C1 segment of cervical spinal cord (tissue), 14 donors: ENCODE data around the gene NENF.

ENCODE experiments used
- DNase-seq, 14 donors: peaks; one replicate each; lab custom pipeline; 2025; lab: John Stamatoyannopoulos, UW

NENF gene

GRCh38 chr1:212481438-212481767 lies 48.7 kb downstream of the NENF start:
- no peak for DNase-seq

DNA sequence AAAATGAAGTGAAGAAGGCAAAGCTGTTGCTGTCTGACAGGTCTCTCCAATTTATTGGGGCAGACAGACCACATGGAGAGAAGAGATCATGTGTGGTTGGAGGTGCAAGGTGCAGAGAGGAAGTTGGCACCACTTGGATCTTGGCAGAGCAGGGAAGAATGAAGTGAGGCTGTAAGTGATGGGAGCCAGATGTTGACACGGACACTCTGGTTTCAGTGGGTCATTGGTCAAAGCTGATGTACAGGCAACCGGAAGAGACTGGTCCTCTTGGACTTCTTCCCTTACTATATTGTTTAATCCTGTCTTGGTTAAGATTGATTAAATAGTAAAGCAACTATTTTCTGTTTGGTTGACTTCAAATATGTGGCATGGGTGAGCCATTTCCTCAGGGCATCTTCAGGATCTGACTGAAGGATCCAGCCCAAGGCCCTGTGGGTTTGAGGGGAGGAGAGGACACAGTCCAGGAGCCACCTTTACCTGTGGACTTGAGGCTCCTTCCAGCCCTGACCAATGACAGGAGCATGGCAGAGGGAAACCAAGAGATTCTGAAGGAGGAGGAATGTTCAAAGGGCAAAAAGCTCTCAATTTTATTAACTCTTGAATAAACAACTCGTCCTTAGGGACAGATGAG lies 49.4 kb downstream of the NENF start:
- no peak for DNase-seq

GRCh38 chr1:212482637-212483441 lies 50.1 kb downstream of the NENF start:
- no peak for DNase-seq

DNA sequence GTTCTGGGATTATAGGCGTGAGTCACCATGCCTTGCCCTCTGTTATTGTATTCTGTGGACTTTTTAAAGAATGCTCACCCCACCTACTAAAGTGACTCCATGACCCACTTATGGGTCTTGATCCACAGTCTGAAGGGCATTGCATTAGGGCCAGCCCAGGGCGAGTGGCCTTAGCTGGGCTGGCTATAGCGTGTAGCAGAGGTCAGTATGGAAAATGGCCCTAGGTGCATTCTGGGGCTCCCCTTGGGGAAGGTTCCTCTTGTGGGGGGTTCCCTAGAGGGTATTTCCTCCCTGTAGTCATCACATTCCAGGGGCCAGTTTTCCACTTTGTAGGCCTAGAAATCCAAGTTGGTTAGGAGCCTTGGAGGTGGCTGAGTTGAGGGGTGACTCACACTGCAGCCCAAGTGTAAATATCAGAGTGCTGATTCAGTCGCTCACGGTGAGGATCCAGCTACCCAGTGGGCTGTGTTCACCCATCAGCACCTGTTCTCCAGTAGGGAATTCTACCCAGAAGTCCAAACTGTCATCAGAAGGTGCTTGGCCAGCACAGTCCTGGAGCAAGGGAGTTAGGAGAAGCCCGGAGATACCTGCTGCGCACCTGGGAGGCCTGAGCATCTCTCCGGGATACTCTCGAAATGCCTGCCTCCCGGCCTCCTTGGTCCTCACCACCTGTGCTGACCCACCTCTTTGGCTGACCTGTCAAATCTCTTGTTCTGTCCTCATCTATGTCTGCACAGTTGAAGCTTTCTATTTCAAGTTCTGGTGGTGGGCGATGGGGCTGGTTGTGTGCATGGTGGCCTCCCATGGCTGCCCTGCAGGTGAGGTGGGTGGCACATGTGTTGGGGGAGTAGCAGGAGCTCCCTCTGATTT lies 52.2 kb downstream of the NENF start:
- no peak for DNase-seq

GRCh38 chr1:212485571-212485912 lies 52.8 kb downstream of the NENF start:
- no peak for DNase-seq

DNA sequence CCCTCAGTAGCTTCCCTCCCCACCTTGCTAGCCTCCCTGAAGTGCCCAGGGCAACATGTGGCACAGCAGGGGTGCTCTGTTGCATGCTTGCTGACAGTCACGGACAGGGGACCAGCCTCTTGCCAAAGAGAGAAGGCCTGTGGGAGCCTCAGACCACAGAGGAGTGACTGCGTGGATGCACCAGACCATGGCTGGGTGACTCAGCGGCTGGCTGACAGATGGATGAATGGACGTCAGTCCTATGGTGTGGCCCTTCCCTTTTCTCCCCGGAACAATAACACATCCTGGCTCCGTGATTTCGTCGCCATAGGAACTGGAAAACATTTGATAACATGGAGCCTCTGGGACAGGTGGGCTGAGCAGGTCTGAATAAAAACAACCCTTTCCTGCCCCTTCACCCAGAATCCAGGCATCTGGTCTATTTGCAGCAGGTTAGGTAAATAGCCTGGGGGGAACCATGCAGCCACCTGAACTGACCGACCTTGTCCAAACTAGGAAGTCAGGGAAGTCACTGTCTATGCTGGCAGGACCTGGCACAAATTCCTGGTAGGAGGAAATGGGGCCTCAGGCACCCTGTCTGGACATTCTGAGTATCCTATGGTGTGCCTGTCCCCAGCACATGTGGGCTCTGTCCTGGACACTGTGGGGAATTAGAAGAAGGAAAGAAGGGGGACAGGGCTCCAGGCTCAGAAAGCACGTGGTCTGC lies 53.3 kb downstream of the NENF start:
- DNase-seq, result peak in 2 of 14 donors; percentile 32 to 55

DNA sequence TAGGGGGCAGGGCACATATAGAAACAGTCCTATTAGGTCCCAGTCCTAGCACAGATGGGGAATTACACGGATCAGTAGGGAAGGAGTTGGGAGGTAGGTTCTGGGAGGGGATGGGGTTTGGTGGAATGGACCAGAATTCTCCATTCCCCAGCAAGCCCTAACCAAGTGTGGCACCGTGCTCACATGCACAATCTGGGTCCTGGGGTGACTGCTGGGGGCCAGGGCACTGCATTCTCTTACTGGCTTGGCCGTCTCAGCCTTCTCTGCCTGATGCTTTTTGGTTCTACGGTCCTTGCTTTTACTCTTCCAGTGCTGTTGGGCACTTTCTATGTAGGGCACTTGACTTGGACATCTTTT lies 53.9 kb downstream of the NENF start:
- no peak for DNase-seq

DNA sequence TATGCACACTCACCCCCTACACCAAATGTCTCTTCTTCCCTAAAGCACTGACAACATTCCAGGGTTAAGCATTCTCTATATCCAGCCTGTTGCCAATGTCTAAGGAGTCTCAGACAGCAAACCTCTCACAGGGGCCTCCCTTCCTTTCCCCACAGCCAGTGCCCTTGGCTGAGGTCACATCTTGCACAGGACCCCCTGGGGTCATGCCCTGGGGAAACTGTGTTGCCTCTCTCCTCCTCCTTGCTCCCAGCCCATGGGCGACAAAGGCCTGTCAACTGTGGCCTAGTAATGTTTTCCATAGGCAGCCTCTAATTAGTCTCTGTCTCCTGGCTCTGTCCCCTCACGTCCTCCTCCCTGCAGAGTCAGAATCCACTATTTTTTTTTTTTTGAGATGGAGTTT lies 54.6 kb downstream of the NENF start:
- DNase-seq, result no peak

DNA sequence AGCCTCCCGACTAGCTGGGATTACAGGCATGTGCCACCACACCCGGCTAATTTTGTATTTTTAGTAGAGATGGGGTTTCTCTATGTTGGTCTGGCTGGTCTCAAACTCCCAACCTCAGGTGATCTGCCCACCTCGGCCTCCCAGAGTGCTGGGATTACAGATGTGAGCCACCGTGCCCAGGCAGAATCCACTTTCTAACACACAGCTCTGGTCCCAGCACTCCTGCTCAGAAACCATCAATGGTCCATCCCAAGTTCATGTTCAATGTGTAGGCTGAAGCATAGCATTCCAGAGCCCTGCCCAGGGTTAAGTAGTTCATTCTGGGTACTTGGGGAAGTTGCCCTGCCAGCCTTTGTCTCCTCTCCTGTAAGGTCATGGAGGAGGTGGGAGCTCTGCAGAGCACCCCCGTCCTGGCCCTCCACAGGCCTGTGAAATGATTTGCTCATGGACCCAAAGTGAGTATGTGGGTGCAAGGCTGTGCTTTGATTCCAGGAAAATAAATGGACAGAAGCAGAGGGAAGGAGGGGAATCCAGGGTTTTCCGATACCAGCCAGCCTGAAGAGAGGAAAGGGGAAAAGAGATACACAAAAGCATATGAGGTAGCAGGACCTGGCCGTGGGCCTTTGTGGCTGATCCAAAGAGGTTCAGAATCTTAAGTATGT lies 55.2 kb downstream of the NENF start:
- no peak for DNase-seq

DNA sequence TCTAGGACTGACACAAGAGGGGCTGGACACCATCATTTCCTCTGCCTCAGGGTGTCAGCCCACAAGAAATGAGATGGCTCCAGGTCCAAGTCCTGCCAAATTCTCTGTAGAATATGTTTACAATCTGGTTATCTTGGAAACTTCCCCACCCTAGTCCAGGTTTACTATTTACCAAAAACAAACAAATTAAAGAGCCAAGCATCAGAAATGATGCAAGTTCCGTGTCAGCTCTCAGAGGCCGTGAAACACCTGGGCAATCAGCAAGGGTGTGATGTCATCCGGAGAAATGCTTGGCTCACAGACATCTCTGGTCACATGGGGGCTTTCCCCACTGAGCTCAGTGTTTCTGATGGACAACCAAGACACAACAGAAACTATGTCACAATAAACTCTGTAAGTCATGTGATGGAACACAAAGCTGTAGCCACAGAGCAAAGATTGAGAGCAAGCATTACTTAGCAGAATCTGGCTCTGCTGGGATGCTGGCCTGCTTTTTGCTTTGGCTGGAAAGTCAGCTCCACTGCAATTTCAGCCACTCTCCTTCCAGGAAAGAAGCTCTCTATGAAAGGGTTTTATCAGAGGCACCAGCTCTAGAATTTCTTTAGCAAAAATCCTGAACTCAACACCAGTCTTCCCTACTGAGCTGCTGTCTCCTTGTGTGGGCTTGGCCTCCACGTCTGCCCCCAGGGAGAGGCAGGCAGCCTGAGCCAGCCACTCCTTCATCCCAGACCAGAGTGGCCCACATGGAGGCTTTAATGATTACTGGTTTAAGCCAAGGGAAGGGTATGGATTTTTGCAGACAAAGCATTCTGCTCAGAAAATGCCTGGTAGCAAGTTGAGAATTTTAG lies 55.9 kb downstream of the NENF start:
- peak in 11 of 14 donors; percentile 12 to 74 (median 40) for DNase-seq

GRCh38 chr1:212489284-212489859 lies 56.7 kb downstream of the NENF start:
- no peak for DNase-seq

DNA sequence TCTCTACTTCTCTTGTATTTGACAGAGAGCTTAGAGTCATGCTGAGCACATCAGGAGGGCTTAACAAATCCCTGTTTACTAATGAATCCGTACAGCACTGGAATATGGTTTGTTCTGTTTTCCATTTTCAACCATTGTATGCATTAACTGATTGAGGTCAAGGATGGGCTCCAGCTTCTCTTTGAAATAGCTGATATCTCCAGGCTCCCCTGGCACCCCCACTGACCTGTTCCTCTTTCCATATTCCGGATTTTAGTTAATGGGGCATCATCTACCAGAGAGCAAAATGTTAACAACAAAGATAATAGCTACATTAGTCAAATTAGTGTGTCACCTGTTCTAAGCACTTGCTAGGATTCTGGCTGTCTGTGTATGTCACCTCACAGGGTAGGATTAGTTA lies 57.6 kb downstream of the NENF start:
- no peak for DNase-seq

DNA sequence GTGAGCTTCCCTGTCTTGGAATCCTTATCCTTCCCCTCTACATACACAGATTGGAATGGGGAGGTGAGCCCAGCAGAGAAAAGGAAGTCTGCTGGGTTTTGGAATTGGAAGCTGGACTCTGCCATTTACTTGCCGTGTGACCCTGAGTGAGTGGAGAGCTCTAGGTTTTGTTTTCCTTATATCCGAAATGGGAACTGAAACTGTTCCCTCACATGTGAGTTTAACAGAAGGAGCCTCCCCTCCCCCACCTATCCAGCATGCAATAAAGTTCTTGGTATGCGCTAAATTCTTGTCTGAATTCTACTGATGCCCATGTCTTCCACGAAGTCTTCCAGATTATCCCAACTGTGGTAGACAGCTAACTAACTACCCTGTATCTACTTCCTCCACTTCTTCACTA lies 58.7 kb downstream of the NENF start:
- no peak for DNase-seq
